Lower lobe of right lung (tissue), 2 donors: ENCODE measurements around the gene VPS50. TPM values are rescaled to one million over a fixed set of nuclear protein-coding genes. Genes with fewer than 3 reads are reported as not detected.

Experiments
- ATAC-seq, 2 donors: fragments of 200-7000 bp; cut with Tn5 transposase; one replicate each; pipeline ENCODE4 v1.9.1; 2020 to 2022; ENCODE audit warnings: mild to moderate bottlenecking in 2 of 2, moderate library complexity in 2 of 2
- DNase-seq: peaks from one replicate; pipeline ENCODE4 v3.0.0-alpha.2; 2020
- H3K27ac ChIP-seq: fragments of 200-600 bp; one replicate; pipeline ENCODE4 v1.8.0; 2022
- H3K27me3 ChIP-seq: fragments of 200-600 bp; one replicate; pipeline ENCODE4 v1.8.0; 2022; ENCODE audit warnings: low read depth
- H3K36me3 ChIP-seq: fragments of 200-600 bp; one replicate; pipeline ENCODE4 v1.8.0; 2022; ENCODE audit warnings: mild to moderate bottlenecking
- H3K4me1 ChIP-seq: fragments of 200-600 bp; one replicate; pipeline ENCODE4 v1.8.0; 2022
- H3K4me3 ChIP-seq: fragments of 200-600 bp; one replicate; pipeline ENCODE4 v1.8.0; 2022; ENCODE audit warnings: mild to moderate bottlenecking
- H3K9me3 ChIP-seq: fragments of 200-600 bp; one replicate; pipeline ENCODE4 v1.8.0; 2022
- intact Hi-C: fragments of 100-400 bp; cut with DNase I; formaldehyde crosslinking; loops from one replicate; pipeline ENCODE4 v1.11.0; 2022
- total RNA-seq: library from RNA; stranded (reverse); fragmentation: NEBNext Ultra II Directional; extraction: Animal tissue kit (Norgen Biotek cat#: 25700); gene quantifications from one replicate; pipeline ENCODE4 v1.2.1, GENCODE V29; 2021
- TF ChIP-seq, protein P1 (sequence below): fragments of 200-600 bp; IDR thresholded peaks from one replicate; pipeline ENCODE4 v1.8.0; 2022; ENCODE audit warnings: antibody characterized with exemption, mild to moderate bottlenecking
- donor health status: DM: no; HTN: yes; CAD: no; lungs with severe emphysema.

Gene VPS50
- total RNA-seq, 1 donor from 2014 or later: 34.6 TPM

DNA sequence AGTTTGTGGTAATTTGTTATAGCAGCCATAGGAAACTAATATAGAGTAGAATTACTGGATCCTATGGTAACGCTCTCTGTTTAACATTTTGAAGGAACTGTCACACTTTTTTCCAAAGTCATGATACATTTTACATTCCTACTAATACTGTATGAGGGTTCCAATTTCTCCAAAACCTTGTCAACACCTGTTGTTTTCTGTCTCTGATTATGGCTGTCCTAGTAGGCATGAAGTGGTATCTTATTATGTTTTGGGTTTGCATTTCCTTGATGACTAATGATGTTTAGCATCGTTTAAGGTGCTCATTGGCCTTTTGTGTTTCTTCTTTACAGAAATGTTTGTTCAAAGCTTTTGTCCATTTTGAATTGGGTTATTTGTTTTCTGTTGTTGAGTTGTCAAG, 69.6 kb downstream of the VPS50 start:
- DNase-seq (no peak), ATAC-seq (no peak)

DNA sequence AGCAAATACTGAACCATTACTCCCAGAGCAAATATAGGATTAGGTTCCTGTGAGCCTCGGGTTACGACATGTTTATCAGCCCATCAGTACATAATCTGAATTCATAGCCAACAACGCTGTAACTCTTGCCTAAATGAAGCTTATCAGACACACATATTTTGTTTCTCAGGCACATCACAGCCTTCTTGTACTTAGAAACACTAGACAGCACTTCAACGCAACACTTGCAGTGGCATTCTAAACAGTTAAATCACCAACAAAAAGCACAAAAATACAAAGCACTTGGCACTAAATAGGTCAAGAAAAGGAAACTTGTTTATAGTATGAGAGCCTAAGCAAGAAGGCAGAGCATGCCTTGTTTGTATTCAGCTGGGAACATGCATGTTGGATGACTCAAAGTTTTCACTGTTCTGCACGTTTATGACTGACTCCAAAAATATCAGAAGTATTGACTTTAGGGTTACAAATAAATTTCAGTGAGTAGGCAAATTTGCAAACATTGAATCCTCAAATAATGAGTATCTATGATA, 75.0 kb downstream of the VPS50 start:
- ATAC-seq (no peak), DNase-seq (no peak)
- Histone ChIP-seq H3K27me3 (no peaks in the 10 kb centered on the region), H3K36me3 (peaks cover 10% of the 10 kb centered on the region), H3K4me1 (no peaks in the 10 kb centered on the region), H3K9me3 (no peaks in the 10 kb centered on the region), H3K27ac (no peak overlapping the region), H3K4me3 (no peak overlapping the region)
- intact Hi-C loops: no loop called here
- TF ChIP-seq, protein P1, sequence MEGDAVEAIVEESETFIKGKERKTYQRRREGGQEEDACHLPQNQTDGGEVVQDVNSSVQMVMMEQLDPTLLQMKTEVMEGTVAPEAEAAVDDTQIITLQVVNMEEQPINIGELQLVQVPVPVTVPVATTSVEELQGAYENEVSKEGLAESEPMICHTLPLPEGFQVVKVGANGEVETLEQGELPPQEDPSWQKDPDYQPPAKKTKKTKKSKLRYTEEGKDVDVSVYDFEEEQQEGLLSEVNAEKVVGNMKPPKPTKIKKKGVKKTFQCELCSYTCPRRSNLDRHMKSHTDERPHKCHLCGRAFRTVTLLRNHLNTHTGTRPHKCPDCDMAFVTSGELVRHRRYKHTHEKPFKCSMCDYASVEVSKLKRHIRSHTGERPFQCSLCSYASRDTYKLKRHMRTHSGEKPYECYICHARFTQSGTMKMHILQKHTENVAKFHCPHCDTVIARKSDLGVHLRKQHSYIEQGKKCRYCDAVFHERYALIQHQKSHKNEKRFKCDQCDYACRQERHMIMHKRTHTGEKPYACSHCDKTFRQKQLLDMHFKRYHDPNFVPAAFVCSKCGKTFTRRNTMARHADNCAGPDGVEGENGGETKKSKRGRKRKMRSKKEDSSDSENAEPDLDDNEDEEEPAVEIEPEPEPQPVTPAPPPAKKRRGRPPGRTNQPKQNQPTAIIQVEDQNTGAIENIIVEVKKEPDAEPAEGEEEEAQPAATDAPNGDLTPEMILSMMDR: no peak

More for the DNA sequence above, 69.6 kb downstream of the VPS50 start:
- Histone ChIP-seq H3K4me1 (no peaks in the 10 kb centered on the region), H3K4me3 (no peak overlapping the region), H3K27ac (no peak overlapping the region), H3K27me3 (no peaks in the 10 kb centered on the region), H3K36me3 (peaks cover 37% of the 10 kb centered on the region), H3K9me3 (no peaks in the 10 kb centered on the region)
- intact Hi-C loops: no loop called here
- TF ChIP-seq, protein P1: no peak

DNA sequence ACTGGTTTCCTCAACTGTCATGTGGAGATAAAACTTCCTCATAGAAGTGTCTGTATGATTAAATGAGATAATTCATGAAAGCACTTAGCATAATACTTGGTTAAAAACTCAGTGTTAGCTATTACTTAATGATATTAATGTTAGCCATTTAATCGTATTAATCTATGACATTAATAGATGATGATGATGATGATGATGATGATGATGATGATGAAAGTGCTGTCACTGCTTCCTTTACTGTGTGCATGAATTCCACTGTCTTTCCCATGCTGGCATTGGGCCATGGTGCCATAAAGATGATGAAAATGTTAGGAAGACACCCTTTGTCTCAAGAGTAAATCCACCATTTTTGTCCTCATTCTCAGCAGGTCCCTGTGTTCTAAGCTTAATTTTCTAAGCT, 75.8 kb downstream of the VPS50 start:
- H3K27ac ChIP-seq: no peak overlapping the region
- TF ChIP-seq, protein P1: no peak
- H3K9me3 ChIP-seq: no peaks in the 10 kb centered on the region
- H3K27me3 ChIP-seq: no peaks in the 10 kb centered on the region
- H3K36me3 ChIP-seq: peaks cover 14% of the 10 kb centered on the region
- intact Hi-C loops: no loop called here
- DNase-seq (no peak), ATAC-seq (no peak)
- H3K4me1 ChIP-seq: no peaks in the 10 kb centered on the region
- no peak overlapping the region for H3K4me3 ChIP-seq

DNA sequence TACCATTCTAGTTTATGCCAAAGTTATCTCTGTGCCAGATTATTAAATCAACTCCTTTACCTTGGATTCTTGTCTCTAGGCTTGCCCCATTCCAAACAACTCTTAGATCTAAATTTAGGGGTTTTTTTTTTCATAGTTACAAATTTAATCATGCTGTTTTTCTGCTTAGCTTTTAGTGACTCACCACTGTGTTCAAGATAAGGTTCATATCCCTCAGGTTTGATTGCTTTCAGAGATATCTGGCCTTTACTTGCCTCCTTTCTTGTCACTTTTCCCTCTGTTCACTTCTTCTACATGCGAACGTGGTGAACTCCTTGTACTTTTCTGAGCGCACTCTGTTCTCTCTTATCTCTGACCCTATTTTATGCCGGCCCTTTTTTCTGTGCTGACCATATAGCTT, 78.2 kb downstream of the VPS50 start:
- no peak for ATAC-seq
- Histone ChIP-seq H3K27ac (no peak overlapping the region), H3K4me3 (no peak overlapping the region), H3K9me3 (no peaks in the 10 kb centered on the region), H3K36me3 (peaks cover 20% of the 10 kb centered on the region), H3K4me1 (no peaks in the 10 kb centered on the region), H3K27me3 (no peaks in the 10 kb centered on the region)
- TF ChIP-seq, protein P1: no peak
- DNase-seq: no peak
- intact Hi-C loops: loop anchor here (10.0 kb wide), 1 partner anchor 56 kb away; no protein-coding TSS in a partner anchor

DNA sequence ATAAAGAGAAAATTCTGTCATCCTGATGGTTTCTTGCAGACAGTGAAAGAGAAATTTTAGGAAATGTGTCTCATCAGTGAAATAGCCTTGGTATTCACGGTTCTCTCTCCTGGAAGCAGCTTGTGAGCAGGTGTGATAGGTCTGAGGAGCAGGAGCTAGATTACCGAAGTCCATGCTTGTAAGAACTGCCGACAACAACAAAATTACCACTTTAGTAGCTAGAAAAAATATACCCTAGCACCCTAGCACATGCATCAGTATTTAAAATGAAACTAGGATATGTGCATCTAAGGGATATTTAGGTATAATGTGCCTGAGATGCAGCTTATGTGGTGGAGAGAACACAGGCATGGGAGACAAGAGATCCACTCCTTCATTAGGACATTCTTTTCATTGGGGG, 82.3 kb downstream of the VPS50 start:
- no peak overlapping the region for H3K27ac ChIP-seq
- no peaks in the 10 kb centered on the region for H3K4me1 ChIP-seq
- TF ChIP-seq, protein P1: no peak
- intact Hi-C loops: loop anchor here (10.0 kb wide), 1 partner anchor 60 kb away; no protein-coding TSS in a partner anchor
- no peaks in the 10 kb centered on the region for H3K9me3 ChIP-seq
- H3K27me3 ChIP-seq: no peaks in the 10 kb centered on the region
- DNase-seq: no peak
- no peak overlapping the region for H3K4me3 ChIP-seq
- no peak for ATAC-seq
- H3K36me3 ChIP-seq: peaks cover 20% of the 10 kb centered on the region
